Posterior vena cava (tissue), 2 donors: ENCODE data around the gene TCEAL1. TPM values are rescaled to one million over a fixed set of nuclear protein-coding genes. Genes with fewer than 3 reads are reported as not detected.

Experiments
- DNase-seq: peaks from one replicate; pipeline ENCODE4 v3.0.0-alpha.2; 2020; ENCODE audit warnings: low spot score
- intact Hi-C, 2 donors: fragments of 100-400 bp; cut with DNase I; formaldehyde crosslinking; loops; one replicate each; pipeline versions ENCODE4 v1.14.1 to v1.14.2; 2022 to 2023
- total RNA-seq, 2 donors: library from RNA; stranded (reverse); fragmentation: NEBNext Ultra II Directional; extraction: Animal tissue kit (Norgen Biotek cat#: 25700); gene quantifications; one replicate each; pipeline ENCODE4 v1.2.1, GENCODE V29; 2021
- donor health status: DM: yes; HTN: yes; CAD: no.
- donor health status: DM: yes; HTN: yes; CAD: no.

Gene TCEAL1
- total RNA-seq, 2 donors from 2014 or later, result 90.0 to 120 TPM

DNA sequence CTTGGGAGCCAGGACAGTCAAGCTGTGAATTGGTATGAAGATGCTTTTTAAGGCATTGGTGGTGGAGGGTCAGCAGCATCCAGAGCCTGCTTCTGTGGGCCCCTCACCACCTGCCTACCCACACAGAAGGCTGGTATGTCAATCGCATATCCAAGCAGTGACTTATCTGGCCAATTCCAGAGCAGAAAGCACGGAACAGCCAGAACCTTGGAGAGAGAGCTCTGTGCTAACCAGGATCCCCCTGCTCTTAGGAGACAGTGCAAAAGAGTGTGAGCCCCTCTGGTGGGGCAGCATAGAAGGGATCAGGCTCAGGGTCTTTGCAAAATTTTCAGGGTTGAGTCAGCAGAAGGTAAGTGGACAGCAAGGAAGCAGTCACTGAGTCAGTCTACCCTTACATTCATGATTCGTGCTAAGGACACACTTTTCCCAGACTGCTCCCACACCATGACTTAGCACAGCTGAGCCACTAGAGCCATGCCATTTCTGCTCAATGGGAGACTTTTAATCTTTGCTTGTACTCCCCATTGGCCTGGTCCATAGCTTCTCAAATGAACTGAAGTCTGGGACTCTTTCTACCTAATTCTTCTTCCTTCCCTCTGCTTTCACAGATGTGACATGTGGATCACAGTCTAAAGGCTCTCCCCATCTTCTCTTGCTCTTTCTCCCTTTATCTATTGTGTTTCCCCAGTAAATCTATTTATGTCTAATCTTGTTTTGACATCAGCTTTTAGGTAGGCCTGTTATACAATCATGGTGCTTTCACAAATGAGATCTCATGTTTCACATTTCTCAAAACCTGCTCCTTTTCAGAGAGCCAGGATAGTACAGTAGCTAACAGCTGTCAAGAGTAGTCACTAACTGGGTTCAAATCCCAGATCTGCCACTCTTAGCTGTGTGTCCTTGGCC lies 37.7 kb downstream of the TCEAL1 start:
- intact Hi-C loops, result no loop called here
- DNase-seq, result no peak

DNA sequence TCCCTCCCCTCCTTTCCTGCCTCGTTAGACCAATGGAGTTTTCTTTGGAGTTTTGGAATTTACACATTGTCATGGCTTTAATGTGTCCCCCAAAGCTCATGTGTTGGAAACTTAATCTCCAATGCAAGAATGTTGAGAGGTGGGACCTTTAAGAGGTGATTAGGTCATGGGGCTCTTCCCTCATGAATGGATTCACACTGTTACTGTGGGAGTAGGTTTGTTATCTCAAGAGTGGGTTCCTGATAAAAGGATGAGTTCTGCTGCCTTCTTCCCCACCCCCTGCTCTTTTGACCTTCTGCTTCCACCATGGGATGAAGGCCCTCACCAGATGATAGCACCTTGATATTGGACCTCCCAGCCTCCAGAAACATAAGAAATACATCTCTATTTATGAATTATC lies 41.0 kb downstream of the TCEAL1 start:
- intact Hi-C loops, result no loop called here
- no peak for DNase-seq

DNA sequence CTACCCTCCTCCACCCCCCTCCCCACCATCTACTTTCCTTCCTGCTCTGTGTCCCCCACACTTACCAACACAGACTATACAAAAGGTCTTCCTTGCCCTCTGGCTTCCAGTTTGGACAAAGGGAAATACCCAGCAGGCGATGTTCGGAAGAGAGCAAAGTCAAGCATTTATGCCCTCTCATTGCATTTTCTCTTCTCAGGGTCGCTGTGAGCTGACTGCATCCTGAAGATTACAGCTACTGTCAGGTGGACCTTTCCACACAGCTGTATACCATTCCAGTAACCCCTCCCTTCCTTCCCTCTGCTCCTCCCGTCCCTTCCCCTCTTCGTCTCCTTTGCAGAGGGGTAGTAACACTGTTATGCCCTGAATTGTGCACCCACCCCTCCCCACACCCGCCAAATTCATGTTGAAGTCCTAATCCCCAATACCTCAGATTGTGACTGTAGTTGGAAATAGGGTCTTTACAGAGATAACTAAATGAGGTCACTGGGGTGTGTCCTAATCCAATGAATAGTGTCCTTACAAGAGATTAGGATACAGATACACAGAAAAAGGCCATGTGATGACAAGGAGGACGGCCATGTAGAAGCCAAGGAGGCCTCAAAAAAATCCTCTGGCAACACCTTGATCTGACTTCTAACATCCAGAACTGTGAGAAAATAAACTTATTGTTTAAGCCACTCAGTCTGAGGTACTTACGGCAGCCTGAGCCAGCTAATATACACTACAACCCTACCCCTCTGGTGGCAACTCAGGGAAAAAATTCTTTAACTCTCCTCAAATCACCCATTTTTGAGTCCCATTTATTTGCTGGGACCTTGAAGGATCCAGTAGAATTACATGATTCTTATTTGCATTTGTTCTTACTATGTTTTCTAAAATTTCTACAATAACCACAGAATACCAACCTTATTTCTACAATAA lies 46.0 kb downstream of the TCEAL1 start:
- intact Hi-C loops, result no loop called here

DNA sequence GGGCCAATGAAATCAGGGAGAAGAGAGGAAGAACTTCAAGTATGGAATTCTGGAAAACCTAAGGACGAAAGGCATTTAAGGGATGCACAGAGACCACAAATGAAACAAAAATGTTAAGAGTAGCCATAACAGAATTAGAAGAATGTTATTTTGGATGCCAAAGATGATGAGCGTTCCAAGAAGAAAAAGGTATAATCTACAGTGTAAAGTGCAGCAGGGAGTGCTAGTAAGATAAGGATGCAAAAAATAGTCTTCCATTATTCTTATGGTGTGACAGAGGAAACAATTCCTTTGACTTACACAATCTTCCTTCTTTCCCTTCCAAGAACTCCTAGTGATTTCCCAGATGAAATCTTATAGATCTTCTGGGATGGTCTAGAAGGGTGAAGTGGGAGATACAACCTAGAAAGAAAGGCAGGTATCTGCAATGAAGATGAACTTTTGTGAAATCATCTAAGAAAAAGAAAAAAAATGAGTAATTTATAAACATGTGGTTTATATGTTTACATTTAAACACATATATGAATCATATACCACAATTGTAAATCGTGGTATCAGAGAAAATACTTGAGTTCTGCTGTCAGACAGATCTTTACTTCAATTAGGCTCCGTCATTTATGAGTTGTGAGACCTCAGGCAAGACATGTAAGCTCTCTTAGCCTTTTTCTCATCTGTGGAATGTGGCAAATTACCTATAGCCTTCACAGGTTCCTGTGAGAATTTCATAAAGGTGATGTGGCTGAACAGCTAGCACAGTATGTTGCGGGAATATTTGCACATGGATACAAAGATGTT lies 49.6 kb downstream of the TCEAL1 start:
- intact Hi-C loops, result no loop called here
- no peak for DNase-seq

More for the DNA sequence above, 46.0 kb downstream of the TCEAL1 start:
- no peak for DNase-seq

Other genes starting within 250 kb of the TCEAL1 start
- gene RAB40A, start 109.5 kb upstream of the TCEAL1 start, total RNA-seq, result 10 to 100 TPM in 1 of 2 donors, 1 to 10 TPM in 1; 6.5 to 19.7 TPM
- 100 to 1,000 TPM; 197 to 336 TPM for gene TCEAL4, start 43.5 kb upstream of the TCEAL1 start, total RNA-seq
- gene TCEAL3, start 21.0 kb upstream of the TCEAL1 start, total RNA-seq, result 100 to 1,000 TPM in 1 of 2 donors, 10 to 100 TPM in 1; 87.0 to 113 TPM
- 100 to 1,000 TPM; 404 to 531 TPM for gene MORF4L2, start 57.7 kb downstream of the TCEAL1 start, total RNA-seq
- not detected for gene TMEM31, start 81.9 kb downstream of the TCEAL1 start, total RNA-seq
- gene PLP1, start 147.9 kb downstream of the TCEAL1 start, total RNA-seq, result 1 to 10 TPM; 3.6 to 5.0 TPM
- 10 to 100 TPM; 11.8 to 24.7 TPM for gene RAB9B, start 203.3 kb downstream of the TCEAL1 start, total RNA-seq